Endodermal cell (in vitro differentiated cells): ENCODE data around the gene CDH4. TPM values are rescaled to one million over a fixed set of nuclear protein-coding genes. Genes with fewer than 3 reads are reported as not detected.

ENCODE experiments used
- DNase-seq: peaks from one replicate; pipeline ENCODE4 v3.0.0-alpha.2; 2017
- H3K27ac ChIP-seq: 2 replicates; pipeline ENCODE4 v1.5.1; 2013; ENCODE audit warnings: mild to moderate bottlenecking, low read depth, low read length, moderate library complexity
- H3K27me3 ChIP-seq: 2 replicates; pipeline ENCODE4 v1.6.1; 2013; ENCODE audit warnings: mild to moderate bottlenecking, low read length, moderate library complexity; ENCODE audit not compliant: insufficient read depth, control insufficient read depth, poor library complexity, severe bottlenecking
- H3K36me3 ChIP-seq: 2 replicates; pipeline ENCODE4 v1.7.0; 2013; ENCODE audit warnings: mild to moderate bottlenecking, low read length, moderate library complexity; ENCODE audit not compliant: control insufficient read depth, insufficient read depth
- H3K4me1 ChIP-seq: one replicate; pipeline ENCODE4 v1.7.0; 2013; ENCODE audit warnings: low read length; ENCODE audit not compliant: control insufficient read depth, insufficient read depth
- H3K4me3 ChIP-seq: 2 replicates; pipeline ENCODE4 v1.5.1; 2013; ENCODE audit warnings: mild to moderate bottlenecking, low read length, moderate library complexity
- H3K9ac ChIP-seq: 2 replicates; pipeline ENCODE4 v1.6.1; 2013; ENCODE audit warnings: mild to moderate bottlenecking, low read length, moderate library complexity; ENCODE audit not compliant: poor library complexity, severe bottlenecking; ENCODE audit errors: extremely low read depth
- H3K9me3 ChIP-seq: 2 replicates; pipeline ENCODE4 v1.6.1; 2013; ENCODE audit warnings: mild to moderate bottlenecking, low read length, moderate library complexity; ENCODE audit not compliant: control insufficient read depth
- H3K27ac Mint-ChIP-seq: 2 replicates; pipeline ENCODE4 v1.8.0; 2020; ENCODE audit warnings: mixed read lengths
- H3K27me3 Mint-ChIP-seq: 2 replicates; pipeline ENCODE4 v1.8.0; 2021; ENCODE audit warnings: mild to moderate bottlenecking, mixed read lengths; ENCODE audit not compliant: insufficient read depth
- H3K36me3 Mint-ChIP-seq: 2 replicates; pipeline ENCODE4 v1.8.0; 2020; ENCODE audit warnings: low read depth, mixed read lengths
- H3K4me1 Mint-ChIP-seq: 2 replicates; pipeline ENCODE4 v1.8.0; 2020; ENCODE audit warnings: mixed read lengths
- H3K4me3 Mint-ChIP-seq: 2 replicates; pipeline ENCODE4 v1.8.0; 2020; ENCODE audit warnings: mild to moderate bottlenecking, moderate library complexity, mixed read lengths
- H3K9me3 Mint-ChIP-seq: 2 replicates; pipeline ENCODE4 v1.8.0; 2020; ENCODE audit warnings: mild to moderate bottlenecking, mixed read lengths
- CTCF ChIP-seq: fragments of 200-600 bp; sonication (generic); conservative IDR thresholded peaks from 2 replicates; pipeline ENCODE4 v1.5.0; 2021; ENCODE audit warnings: antibody characterized with exemption, mild to moderate bottlenecking
- WGBS, 2 experiments: methylation state at CpG; one replicate each; pipeline versions ENCODE4 v1.1.5 to v1.1.7; 2013; ENCODE audit warnings: missing lambda C conversion rate in 2 of 2, mixed read lengths in 1 of 2; ENCODE audit not compliant: insufficient coverage in 1 of 2, insufficient read length in 1 of 2; 5-methylcytosine and 5-hydroxymethylcytosine counted together
- total RNA-seq, 2 donors: library from RNA; stranded (reverse); fragmentation: NEBNext Ultra II Directional in 1 of 2; extraction: Animal tissue kit (Norgen Biotek cat#: 25700) in 1 of 2; gene quantifications; 2 replicates in 1 of 2; 3 replicates in 1 of 2; pipeline ENCODE4 v1.2.1, GENCODE V29; 2021

The CDH4 gene
- total RNA-seq, 2 donors from 2014 or later, result 1.8 to 5.8 TPM

- H3K4me1 Mint-ChIP-seq, result peaks cover 35% of the 10 kb centered on the region
- H3K27ac Mint-ChIP-seq, result no peak overlapping the region
- no peak overlapping the region for H3K4me3 Mint-ChIP-seq
- Histone ChIP-seq H3K27ac (peak overlapping the region; percentile 63), H3K9ac (no peak overlapping the region), H3K27me3 (no peaks in the 10 kb centered on the region), H3K36me3 (no peaks in the 10 kb centered on the region), H3K4me3 (no peak overlapping the region), H3K4me1 (no peaks in the 10 kb centered on the region), H3K9me3 (no peaks in the 10 kb centered on the region)
- peaks cover 8% of the 10 kb centered on the region for H3K36me3 Mint-ChIP-seq
- H3K9me3 Mint-ChIP-seq, result peaks cover 10% of the 10 kb centered on the region
- TF ChIP-seq CTCF, result no peak
- WGBS, 2 experiments, result 79 to 85% methylated on average over 9 to 11 of the region's 11 CpGs
- peaks cover 21% of the 10 kb centered on the region for H3K27me3 Mint-ChIP-seq
- DNase-seq, result no peak
These were observed 248.8 kb downstream of the CDH4 start for GRCh38 chr20:61500791-61501321.

- no peaks in the 10 kb centered on the region for H3K4me1 ChIP-seq
- 94 to 96% methylated on average over 4 of the region's 4 CpGs for WGBS, 2 experiments
- no peaks in the 10 kb centered on the region for H3K9me3 ChIP-seq
- no peak overlapping the region for H3K9ac ChIP-seq
- no peak overlapping the region for H3K27ac ChIP-seq
- H3K27me3 ChIP-seq, result no peaks in the 10 kb centered on the region
- Mint-ChIP-seq H3K27me3 (peaks cover 21% of the 10 kb centered on the region), H3K36me3 (peaks cover 8% of the 10 kb centered on the region), H3K4me1 (peaks cover 32% of the 10 kb centered on the region), H3K27ac (no peak overlapping the region), H3K9me3 (peaks cover 10% of the 10 kb centered on the region), H3K4me3 (no peak overlapping the region)
- H3K36me3 ChIP-seq, result no peaks in the 10 kb centered on the region
- no peak for DNase-seq
- no peak overlapping the region for H3K4me3 ChIP-seq
- no peak for TF ChIP-seq CTCF
These were observed 250.4 kb downstream of the CDH4 start for GRCh38 chr20:61502433-61502832.

- no peak overlapping the region for H3K27ac Mint-ChIP-seq
- H3K27ac ChIP-seq, result no peak overlapping the region
- no peaks in the 10 kb centered on the region for H3K4me1 ChIP-seq
- no peak for TF ChIP-seq CTCF
- no peaks in the 10 kb centered on the region for H3K27me3 ChIP-seq
- peaks cover 21% of the 10 kb centered on the region for H3K27me3 Mint-ChIP-seq
- no peak overlapping the region for H3K4me3 Mint-ChIP-seq
- H3K36me3 Mint-ChIP-seq, result peaks cover 8% of the 10 kb centered on the region
- H3K36me3 ChIP-seq, result no peaks in the 10 kb centered on the region
- 76 to 100% methylated on average over 2 to 7 of the region's 7 CpGs for WGBS, 2 experiments
- H3K9ac ChIP-seq, result no peak overlapping the region
- no peak for DNase-seq
- H3K9me3 ChIP-seq, result no peaks in the 10 kb centered on the region
- H3K4me1 Mint-ChIP-seq, result peaks cover 39% of the 10 kb centered on the region
- peaks cover 10% of the 10 kb centered on the region for H3K9me3 Mint-ChIP-seq
- no peak overlapping the region for H3K4me3 ChIP-seq
These were observed 251.0 kb downstream of the CDH4 start for GRCh38 chr20:61503106-61503505.
